Medulla oblongata (tissue), 1 donor: Measurements from ENCODE around the gene CDH4.

Source experiments
- DNase-seq: peaks from one replicate; pipeline ENCODE4 v3.0.0-alpha.2; 2015; ENCODE audit errors: extremely low spot score

Gene CDH4

DNA sequence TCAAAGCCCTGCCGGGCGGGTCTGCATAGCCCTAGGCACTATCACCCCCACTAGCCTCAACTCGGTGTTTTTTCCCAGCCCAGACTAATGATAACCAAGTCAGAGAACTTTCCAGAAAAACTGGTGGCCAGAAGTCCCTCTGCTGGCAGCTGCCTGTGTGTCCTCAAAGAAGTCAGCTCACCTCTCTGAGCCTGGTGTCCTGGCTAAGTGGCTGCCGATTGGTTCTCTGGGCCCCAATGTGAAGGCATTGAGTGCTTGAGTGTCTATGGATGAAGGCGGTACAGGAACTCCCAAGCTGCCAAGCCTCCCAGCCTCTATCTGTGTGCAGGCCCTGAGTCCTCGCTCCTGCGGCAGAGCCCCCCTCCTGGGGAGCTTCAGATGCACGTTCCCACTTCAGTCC is 458.0 kb downstream of the CDH4 start:
- no peak for DNase-seq

DNA sequence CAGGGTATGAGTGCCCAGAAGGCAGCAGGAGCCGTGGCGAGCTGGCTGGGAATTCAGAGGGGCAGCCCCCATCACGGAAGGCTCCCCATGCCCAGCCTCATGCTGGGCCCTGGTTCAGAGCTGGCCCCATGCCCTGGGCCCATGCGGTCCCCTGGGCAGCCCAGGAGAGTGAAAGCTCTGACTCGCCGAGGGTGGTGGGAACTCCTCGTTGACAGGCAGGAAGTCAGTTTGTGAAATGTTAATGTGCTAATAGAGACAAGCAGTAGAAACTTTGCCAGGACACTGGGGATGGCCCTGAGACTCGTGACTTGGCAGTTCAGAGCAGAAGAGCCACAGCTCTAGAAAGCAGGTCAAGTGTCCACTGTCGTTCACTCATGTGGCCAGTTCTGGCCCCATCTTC is 460.6 kb downstream of the CDH4 start:
- DNase-seq = no peak

DNA sequence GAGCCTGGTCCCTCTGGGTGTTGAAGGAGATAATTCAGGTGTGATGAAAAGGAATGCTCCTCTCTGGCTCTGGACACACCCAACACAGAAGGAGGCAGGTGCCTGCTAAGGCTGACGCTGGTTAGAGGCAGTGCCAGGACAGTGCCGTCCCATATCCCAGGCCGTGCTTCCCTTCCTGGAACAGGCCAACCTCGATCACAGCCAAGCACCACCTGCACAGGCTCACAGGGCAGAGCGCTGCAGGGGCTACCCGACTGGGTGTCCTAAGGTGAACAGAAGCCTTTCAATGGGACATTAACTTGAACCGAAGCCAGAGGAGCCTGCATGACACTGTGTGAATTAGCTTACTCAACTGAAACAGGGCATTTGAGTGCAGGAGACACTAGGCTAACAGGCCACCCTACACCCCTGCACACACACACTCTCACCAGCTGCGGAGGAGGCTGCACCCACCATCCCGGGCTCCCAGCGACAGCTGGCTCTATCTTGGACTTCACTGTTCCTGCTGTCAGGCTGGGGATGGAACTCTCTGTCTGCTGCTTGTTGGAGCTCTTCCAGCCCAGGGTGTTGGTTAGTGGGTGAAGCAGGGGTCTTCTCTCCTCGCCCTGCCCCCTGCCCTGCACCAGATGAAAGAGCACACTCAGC is 466.4 kb downstream of the CDH4 start:
- DNase-seq = no peak

DNA sequence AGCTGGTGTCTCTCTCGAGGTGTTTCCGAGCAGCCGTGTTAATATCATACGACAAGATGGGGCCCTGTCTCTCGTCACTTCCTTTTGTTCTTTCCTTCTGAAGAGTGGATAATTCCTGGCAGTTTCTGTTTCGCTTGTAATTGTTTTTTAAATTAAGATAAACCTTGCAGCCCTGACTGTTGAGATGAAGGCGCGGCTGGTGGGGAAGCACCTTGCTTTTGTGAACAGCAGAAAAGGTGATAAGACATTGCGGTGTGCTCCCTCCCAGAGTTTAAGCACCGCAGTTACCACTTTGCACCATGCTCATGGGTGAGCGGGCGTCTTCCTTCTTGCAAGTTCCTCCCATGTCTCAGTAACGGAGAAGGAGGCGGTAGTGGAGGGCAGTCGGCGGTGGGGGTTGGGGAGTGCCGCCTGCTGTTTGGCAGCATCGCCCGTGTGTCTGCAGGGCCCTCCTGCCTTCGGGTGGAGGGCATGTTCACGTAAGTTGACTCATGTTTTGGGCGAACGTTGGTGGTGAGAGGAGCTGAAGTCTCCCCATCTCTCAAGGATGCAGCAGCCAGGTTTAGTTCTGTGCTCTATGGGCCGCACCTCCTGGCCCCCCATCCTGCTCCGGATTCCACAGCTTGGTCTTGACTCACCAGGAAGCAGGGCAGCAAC is 467.8 kb downstream of the CDH4 start:
- DNase-seq = no peak

DNA sequence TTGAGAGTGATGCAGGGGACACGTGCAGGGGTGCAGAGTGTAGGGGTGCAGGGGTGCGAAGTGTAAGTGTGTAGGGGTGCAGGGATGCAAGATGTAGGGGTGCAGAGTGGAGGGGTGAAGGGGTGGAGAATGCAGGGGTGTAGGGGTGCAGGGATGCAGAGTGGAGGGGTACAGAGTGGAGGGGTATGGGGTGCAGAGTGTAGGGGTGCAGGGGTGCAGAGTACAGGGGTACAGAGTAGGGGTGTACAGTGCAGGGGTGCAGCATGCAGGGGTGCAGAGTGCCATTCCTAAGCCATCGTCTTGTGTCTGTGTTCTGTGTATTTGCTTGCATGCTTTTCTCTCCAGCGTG is 468.3 kb downstream of the CDH4 start:
- DNase-seq = no peak

DNA sequence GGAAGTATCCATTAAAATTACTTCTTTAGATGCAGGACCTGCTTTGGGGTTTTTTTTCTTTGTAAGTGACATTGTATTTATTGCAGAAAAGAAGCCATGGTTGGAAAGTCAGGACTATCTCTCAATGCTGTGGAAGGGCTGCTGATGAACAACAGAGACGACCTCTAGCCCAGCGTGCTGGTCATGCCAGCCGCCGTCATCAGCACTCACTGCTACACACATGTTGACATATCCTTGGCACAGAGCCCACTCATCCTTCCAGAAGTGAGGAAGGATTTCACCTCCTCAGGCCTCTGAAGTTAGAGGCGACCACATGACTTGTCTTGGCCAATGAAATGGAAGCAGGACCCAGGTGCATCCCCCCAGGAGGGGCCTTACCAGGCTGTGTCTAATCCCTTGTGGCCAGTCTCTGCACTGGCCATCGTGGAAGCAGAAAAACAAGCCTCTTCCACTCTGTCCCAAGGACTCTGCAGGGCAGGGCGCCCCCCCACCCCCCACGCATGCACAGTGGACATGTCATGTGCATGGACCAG is 470.2 kb downstream of the CDH4 start:
- no peak for DNase-seq

DNA sequence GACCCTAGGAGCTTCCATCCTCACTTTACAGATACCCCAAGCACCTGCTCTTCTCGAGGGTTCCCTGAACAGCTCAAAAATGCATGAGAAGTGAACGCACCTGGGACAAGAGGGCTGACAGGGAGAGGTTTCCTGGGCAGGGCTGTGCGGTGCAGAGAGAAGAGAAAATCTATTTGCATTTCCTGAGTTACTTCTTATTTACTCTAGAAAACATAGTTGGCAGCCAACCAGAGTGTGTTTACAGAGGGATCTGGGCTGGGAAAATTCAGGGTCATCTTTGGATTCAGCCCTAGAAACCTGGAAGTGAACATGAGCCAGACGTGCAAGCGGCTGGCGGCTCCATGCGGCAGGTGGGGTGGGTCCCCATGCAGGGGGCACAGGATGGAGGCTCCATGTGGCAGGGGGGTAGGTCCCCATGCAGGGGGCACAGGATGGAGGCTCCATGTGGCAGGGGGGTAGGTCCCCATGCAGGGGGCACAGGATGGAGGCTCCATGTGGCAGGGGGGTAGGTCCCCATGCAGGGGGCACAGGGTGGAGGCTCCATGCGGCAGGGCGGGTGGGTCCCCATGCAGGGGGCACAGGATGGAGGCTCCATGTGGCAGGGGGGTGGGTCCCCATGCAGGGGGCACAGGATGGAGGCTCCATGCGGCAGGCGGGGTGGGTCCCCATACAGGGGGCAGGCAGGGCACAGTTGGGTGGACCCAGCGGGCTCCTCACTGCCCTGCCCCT is 471.6 kb downstream of the CDH4 start:
- no peak for DNase-seq

DNA sequence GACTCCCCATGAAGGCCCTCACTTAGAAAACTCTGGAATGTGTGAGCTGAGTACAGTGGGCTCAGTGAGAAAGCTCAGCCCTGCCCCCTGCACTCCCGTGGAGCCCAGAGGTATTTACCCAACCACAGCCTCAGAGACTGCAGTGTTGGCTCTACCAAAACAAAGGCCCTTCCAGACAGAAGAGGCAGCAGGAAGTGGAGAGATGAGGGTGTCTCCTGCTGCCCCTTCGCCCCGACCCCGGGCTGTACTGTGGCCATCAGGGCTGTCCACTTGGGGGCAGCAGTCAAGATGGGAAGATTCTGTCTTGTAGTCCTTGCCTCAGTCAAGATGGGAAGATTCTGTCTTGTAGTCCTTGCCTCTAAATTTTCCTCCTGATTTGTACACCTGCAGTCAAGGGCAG is 472.3 kb downstream of the CDH4 start:
- DNase-seq = peak; percentile 13

DNA sequence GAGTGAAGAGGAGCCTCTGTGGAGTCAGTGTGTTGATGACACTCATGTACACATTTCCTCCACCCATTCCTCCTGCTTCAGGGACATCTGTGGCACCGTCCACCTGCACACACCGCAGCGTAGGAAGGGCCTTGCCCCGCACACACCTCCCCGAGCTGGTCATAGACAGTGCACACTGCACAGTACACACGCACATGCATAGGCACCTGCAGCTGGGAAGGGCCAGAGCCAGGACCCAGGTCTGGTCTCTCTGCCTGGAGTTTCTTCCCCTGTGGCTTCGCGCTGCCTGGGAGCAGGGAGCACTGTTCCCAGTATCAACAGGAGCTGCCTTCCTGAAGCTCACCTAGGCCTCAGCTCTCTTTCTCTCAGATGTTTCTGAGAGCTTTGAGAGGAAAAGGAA is 473.1 kb downstream of the CDH4 start:
- no peak for DNase-seq

DNA sequence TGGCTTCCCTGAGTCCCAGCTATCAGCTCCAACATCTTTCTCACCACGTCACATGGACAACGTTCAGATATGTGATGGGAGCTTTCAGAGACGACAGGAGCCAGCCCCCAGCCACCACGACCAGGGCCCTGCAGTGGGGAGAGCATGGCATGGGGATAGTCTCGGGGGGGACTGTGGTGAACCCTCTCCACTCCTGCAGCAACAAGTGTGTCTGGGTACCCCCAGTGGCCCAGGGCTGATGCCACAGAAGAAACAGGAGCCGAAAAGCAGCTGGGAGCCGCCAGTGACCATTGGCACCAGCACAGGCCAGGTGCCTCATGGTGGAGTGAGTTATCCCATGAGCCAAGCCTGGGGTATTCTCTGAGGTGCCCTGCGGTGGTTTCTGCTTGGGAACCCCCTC is 473.9 kb downstream of the CDH4 start:
- DNase-seq = no peak

DNA sequence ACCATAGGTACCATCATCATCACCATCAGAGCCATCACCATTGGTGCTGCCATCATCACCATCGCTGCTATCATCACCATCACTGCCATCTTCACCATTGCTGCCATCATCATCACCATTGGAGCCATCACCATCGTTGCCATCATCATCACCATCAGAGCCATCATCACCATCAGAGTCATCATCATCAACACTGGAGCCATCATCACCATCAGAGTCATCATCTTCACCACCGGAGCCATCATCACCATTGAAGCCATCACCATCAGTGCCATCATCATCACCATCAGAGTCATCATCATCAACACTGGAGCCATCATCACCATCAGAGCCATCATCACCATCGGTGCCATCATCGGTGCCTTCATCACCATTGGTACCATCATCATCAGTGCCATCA is 474.9 kb downstream of the CDH4 start:
- DNase-seq = no peak

DNA sequence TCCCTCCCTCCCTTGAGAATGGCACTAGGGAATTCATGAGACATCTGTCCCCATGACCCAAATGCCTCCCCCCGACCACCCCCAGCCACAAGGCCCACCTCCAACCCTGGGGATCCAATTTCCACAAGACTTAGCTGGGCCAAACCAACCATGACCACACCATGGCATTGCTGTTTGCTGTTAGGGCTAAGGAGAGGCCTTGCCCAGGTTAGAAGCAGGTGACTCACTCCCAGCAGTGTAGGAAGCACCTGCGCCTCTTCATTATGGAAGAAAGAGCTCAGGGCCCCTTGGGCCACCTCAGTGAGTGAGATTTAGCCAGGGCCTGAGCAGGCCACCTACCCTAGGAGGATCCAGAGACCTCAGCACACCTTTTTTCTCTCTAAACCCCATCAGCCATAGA is 475.7 kb downstream of the CDH4 start:
- DNase-seq = no peak

DNA sequence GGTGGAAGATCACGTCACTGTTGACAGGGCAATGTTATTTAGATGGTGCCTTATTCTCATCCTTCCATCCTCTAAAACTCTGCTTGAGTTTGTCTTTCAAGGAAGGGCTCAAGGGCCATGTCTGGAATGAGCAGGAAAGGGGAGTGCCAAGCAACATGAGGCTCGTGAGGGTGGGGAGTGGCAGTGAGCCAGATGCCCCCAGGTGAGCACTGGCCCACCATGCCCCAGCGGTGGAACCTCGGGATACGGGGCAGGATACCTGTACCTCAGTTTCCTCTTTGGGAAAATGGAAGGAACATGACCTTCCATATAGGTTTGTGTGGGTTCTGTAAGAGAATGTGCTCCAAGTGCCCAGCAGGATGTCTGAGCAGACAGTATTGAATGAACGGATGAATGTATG is 476.3 kb downstream of the CDH4 start:
- DNase-seq = no peak

DNA sequence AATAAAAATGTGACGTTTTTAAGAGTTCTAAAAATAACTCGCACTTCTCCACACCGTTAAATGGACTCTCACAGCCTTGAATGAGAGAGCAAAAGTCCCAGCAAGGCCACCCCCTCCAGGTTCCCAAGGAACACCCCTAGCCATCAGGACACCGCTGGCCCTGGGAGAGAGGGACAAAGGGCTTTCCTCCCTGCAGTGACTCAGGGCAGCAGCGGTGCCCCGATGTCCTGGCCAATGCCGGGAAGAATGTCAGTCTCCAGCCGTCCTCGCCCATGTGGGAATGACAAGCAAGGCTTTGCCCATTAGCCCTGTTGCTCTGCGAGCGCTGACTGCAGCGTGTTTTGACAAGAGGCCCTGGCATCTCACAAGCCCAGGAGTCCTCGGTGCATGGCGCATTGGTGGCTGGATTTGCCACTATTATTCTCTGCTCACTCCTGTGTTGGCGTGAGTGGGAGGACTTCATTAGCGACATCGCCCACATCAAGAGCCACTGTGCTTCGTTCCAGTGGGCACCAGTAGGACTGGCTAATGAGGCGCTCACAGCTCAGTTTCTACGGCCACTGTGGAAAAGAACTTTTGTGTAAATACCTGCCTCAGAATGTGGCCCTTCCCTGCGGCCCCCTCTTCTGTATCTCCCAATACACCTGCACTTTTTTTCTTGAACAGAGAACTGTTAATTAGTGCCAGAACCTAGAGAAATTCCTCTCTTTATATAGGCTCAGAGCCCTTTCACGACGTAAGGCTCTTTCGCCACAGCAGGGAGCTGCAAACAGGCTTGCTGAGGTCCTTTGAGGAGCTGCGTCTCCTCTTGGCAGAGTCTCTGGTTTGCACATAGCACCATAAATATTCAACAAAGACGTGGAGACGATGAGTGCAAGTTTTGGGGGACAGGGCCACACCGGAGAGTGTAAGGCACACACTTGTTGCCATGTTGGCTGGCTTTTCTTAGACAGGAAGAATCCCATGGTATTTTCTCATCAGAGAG is 477.0 kb downstream of the CDH4 start:
- no peak for DNase-seq

DNA sequence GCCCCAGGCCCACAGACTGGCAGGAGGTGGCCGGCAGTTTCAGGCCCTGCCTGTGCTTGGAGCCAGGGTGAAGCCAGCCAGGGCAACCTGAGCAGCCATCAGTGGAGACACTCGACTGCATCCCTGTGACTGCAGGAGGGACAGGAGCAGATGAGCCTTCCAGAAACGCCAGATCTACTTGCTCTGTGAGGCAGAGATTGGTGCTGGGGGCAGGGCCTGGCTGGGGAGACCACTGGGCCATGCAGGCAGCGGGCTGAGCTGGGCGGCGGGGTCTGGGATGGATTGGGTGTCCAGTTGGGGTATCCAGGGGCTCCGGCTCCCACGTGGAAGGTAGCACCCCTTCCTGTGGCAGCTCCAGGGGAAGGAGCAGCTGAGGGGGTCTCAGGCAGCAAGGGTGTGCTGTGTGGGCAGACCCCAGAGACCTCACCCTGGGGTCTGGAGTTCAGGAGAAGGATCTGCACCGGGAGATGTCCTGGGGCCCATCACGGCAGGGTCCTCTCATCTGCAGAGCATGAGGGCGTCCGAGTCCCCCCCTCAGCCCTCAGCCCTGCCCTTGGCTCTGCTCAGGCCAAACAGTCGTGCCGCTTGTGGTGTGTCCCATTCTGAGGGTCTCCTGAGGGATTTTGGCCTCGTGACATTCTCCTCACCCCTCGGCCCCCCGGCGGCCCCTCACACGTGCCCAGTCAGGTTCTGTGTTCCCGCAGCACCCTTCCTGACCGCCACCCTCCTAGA is 478.7 kb downstream of the CDH4 start:
- no peak for DNase-seq

DNA sequence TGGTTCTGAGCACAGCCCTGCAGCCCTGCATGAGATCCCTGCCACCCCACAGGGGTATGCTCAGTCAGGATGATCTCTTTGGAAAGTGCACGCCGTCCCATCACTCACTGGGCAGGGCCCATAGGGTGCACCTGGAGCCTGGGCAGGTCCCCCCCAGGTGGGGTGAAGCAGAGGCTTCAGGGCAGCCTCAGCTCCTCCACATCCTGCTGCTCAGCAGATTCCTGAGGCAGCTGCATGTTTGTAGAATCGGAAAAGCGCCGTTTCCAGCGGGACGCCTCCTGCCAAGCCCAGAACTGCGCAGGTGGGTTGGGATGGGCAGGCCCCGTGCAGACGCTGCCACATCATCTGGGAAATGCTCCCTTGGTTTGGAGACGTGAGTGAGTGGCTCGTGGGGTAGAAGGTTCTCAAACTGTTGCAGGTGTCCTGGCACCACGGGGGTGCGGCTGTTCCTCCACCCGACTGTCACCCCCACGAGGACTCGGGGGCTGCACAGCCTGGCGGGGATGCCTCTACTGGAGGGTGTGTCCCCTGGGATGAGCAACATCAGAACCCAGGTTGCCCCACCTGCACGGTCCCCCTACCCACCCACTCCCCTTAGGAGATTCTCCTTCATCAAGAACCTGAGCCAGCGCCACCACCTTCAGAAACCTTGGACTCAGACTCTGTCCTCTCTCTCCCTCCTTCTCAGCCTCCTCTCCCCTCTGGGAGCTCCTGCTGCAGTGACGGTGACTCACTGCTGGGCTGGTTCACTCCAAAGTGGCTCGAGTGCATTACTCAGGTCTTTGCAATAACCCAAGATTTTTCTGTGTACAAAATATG is 479.5 kb downstream of the CDH4 start:
- no peak for DNase-seq

DNA sequence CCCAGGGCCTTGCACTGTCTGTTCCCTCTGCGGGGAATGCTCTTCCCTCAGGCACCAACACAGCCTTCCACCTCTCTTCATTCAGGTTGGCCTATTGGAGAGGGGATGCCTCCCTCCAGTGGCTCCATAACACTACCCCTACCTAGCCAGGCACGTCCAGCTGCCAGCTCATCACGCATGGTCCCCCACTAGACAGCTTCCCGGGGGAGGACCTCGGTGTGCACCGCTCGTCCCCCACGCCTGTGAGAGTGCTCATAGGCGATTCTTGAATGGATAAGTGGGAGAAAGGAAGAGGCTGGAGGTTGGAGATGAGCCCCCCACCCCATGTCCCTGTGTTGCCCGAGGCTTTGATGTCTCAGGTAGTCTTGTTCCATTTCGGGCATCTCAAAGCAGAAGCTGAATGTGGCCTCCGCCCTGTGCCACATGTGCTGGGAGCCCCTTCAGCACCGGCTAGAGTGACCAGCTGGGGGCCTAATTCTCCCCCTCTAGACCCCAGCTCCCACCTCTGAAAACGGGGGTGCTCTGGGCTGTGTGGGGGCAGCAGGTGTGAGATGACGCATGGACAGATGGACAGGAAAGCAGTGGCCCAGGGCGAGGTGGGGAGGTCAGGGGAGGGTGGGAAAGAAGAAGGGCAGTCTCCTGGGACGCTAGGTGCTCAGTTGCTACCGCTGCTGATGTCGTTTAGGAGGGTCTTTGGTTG is 480.6 kb downstream of the CDH4 start:
- DNase-seq = no peak

DNA sequence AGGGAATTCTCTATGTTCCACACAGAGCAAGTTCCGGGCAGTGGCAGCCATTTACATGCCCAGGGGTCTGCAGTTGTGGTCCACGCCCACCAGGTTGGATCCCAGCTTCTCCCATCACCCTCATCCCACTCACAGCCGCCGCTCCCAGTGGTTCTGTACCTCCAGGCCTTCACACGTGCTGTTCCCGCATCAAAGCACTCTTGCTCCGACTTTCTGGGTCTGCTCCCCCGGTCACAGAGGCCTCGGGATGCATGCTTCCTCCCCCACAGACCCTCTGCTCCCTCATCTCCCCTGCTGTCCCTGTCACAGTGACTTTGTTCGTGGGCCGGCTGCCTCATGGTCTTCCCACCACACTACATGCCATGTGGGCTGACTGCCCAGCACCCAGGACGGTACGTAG is 481.2 kb downstream of the CDH4 start:
- DNase-seq = no peak

DNA sequence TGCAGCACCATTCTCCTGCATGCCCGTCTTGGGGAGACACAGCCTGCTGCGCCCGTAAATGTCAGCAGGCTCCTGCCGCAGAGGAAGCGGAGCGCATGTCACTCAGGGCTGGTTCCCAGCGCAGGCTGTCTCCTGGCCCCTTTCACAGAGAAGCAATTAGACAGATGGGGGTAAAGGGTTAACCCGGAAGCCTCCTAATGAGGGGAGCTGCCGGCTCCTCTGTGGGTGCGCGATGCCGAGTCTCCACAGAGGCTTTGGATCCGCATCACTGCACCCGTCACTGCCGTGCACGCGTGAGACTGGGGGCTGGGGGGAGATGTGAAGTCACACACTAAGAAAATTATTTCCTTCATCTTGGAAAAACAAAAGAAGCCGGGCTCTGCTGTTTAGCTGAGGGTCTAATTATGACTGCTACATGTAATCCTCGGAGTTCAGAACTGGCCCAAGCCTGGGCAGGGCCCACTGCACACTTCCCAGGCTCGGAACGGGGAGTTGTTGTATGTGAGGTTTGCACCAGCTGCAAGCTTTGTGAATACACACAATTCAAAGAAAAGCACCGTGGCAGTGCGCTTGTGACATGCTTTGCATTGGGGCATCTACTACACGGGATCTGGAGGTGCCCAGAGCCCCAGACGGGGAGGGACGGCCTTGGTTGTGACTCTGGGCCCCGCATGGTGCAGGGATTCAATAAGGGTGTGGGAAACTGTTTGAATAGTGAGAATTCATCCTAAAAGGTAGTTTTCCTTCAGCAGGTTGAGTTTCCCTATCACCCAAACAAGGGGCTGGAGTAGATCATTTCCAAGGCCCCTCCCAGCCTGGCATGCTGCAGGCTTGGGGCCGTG is 482.1 kb downstream of the CDH4 start:
- DNase-seq = no peak
